NCI-H187 (cell line): ENCODE measurements around the gene TMEM170B.

Experiments used
- DNase-seq, 2 experiments: peaks; one replicate each; lab custom pipeline; 2025; lab: John Stamatoyannopoulos, UW

The TMEM170B gene

GRCh38 chr6:11614534-11615213 is 77.1 kb downstream of the TMEM170B start:
- no peak for DNase-seq

GRCh38 chr6:11615214-11615602 is 77.7 kb downstream of the TMEM170B start:
- DNase-seq: no peak

- DNase-seq: no peak
Measured at GRCh38 chr6:11616200-11616611, 78.7 kb downstream of the TMEM170B start.

GRCh38 chr6:11618533-11618932 is 81.0 kb downstream of the TMEM170B start:
- DNase-seq: no peak

- DNase-seq: no peak
Measured at GRCh38 chr6:11621119-11621518, 83.6 kb downstream of the TMEM170B start.

GRCh38 chr6:11622156-11622555 is 84.6 kb downstream of the TMEM170B start:
- no peak for DNase-seq

GRCh38 chr6:11623272-11623671 is 85.7 kb downstream of the TMEM170B start:
- no peak for DNase-seq

- no peak for DNase-seq
Measured at GRCh38 chr6:11625302-11625701, 87.8 kb downstream of the TMEM170B start.

- no peak for DNase-seq
Measured at GRCh38 chr6:11626356-11626755, 88.8 kb downstream of the TMEM170B start.

GRCh38 chr6:11628562-11628961 is 91.0 kb downstream of the TMEM170B start:
- no peak for DNase-seq

GRCh38 chr6:11631008-11631407 is 93.5 kb downstream of the TMEM170B start:
- no peak for DNase-seq

GRCh38 chr6:11631539-11631938 is 94.0 kb downstream of the TMEM170B start:
- no peak for DNase-seq

GRCh38 chr6:11632231-11632630 is 94.7 kb downstream of the TMEM170B start:
- DNase-seq: no peak

- DNase-seq: no peak
Measured at GRCh38 chr6:11632795-11633511, 95.4 kb downstream of the TMEM170B start.
